ENCODE results near the gene PDE8A. TPM values are rescaled to one million over a fixed set of nuclear protein-coding genes. Genes with fewer than 3 reads are reported as not detected.

The PDE8A gene
- total RNA-seq, 1 donor, result 30.4 TPM

DNA sequence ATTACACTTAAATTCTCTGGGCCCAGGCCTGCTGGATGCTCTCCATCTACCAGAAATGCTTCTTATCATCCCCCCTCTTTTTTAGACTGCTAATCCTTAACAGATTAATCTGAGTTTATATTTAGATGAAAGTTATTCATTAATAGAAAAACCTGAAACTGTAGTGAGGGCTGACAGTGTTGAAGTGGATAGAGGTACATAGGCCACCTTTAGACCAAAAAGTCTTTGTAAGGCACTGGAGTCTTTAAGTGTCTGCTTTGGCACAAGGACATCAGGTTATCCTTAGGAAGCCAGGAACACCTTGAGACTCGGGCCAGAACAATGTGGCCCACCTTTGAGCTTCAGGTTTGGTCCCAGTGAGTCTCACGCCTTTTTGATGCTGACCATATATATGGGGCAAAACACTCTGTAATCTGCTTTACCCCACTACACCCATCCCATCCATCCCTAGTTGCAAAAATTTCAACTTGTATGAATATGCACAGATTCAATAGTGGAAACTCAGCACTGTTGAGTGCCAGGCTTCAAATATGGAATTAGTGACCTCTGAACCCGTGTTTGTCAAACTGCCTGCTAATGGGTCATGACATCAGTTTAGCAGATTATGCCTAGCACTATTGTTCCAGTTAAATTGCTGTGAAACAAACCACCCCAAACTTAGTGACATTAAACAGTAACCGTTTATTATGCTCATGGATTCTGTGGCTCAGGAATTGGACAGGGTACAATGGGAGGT lies 44.0 kb downstream of the PDE8A start:
- TF ChIP-seq CTCF (IDR thresholded peaks at IDR 0.05; ENCODE audit: extremely low read depth, low read depth, low read length), result no peak
- Histone ChIP-seq H3K79me2 (ENCODE audit: insufficient read depth, low read length) (peaks cover 85% of the 10 kb centered on the region), H4K20me1 (ENCODE audit: insufficient read depth, low read length) (peaks cover 38% of the 10 kb centered on the region)

DNA sequence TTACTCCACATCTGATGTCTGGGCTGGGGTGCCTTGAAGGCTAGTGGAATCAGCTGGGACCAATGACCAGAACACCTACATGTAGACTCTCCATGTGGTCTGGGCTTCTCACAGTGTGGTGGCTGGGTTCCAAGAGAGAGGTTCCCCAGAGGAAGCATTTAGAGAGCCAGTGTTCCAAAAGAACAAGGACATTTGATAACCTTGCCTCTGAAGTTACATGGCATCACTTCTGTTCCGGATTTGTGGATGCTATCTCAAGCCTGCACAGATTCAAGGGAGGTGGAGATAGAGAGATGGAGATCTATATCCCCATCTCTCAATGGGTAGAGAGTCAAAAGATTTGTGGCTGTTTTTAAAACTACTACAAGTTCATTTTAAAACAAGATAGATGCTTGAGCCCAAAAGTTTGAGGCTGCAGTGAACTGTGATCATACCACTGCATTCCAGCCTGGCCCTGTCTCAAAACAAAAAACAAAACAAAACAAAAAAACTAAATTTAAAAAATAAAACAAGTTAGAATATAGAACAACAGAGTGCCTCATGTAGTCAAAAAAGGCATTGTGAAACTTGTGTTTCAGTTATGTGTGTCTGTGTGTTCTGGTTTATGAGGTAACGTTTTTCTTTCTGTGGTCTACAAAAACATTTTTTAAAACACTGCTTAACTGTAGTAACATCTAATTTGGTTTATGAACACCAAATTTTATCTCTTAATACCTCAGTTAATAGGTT lies 44.8 kb downstream of the PDE8A start:
- Histone ChIP-seq H2AFZ (ENCODE audit: low read length) (no peak overlapping the region), H3K9me3 (ENCODE audit: low read depth, low read length) (no peaks in the 10 kb centered on the region), H3K4me2 (ENCODE audit: insufficient read depth, low read length) (no peak overlapping the region), H3K27ac (ENCODE audit: low read depth, low read length) (no peak overlapping the region), H3K36me3 (ENCODE audit: insufficient read depth, low read length) (no peaks in the 10 kb centered on the region), H3K27me3 (ENCODE audit: insufficient read depth, low read length) (no peaks in the 10 kb centered on the region), H3K4me3 (ENCODE audit: insufficient read depth, low read length) (no peak overlapping the region), H4K20me1 (ENCODE audit: insufficient read depth, low read length) (peaks cover 40% of the 10 kb centered on the region), H3K4me1 (ENCODE audit: insufficient read depth, low read length) (peaks cover 50% of the 10 kb centered on the region), H3K79me2 (ENCODE audit: insufficient read depth, low read length) (peaks cover 82% of the 10 kb centered on the region)
- TF ChIP-seq CTCF (IDR thresholded peaks at IDR 0.05; ENCODE audit: extremely low read depth, low read depth, low read length), result no peak
- DNase-seq (ENCODE audit: insufficient read length, low spot score, missing footprints), result no peak

More for the DNA sequence above, 44.0 kb downstream of the PDE8A start:
- Histone ChIP-seq H3K4me1 (ENCODE audit: insufficient read depth, low read length) (peaks cover 48% of the 10 kb centered on the region), H3K27me3 (ENCODE audit: insufficient read depth, low read length) (no peaks in the 10 kb centered on the region), H3K4me2 (ENCODE audit: insufficient read depth, low read length) (no peak overlapping the region), H3K4me3 (ENCODE audit: insufficient read depth, low read length) (no peak overlapping the region), H2AFZ (ENCODE audit: low read length) (no peak overlapping the region), H3K36me3 (ENCODE audit: insufficient read depth, low read length) (no peaks in the 10 kb centered on the region), H3K27ac (ENCODE audit: low read depth, low read length) (no peak overlapping the region), H3K9me3 (ENCODE audit: low read depth, low read length) (no peaks in the 10 kb centered on the region)
- no peak for DNase-seq (ENCODE audit: insufficient read length, low spot score, missing footprints)

GRCh38 chr15:85027033-85027380 lies 45.4 kb downstream of the PDE8A start:
- Histone ChIP-seq H3K4me2 (ENCODE audit: insufficient read depth, low read length) (peak overlapping the region; percentile 2), H2AFZ (ENCODE audit: low read length) (no peak overlapping the region), H3K27me3 (ENCODE audit: insufficient read depth, low read length) (no peaks in the 10 kb centered on the region), H3K36me3 (ENCODE audit: insufficient read depth, low read length) (no peaks in the 10 kb centered on the region), H3K27ac (ENCODE audit: low read depth, low read length) (no peak overlapping the region), H3K9me3 (ENCODE audit: low read depth, low read length) (no peaks in the 10 kb centered on the region), H3K4me1 (ENCODE audit: insufficient read depth, low read length) (peaks cover 50% of the 10 kb centered on the region), H3K4me3 (ENCODE audit: insufficient read depth, low read length) (no peak overlapping the region), H4K20me1 (ENCODE audit: insufficient read depth, low read length) (peaks cover 42% of the 10 kb centered on the region), H3K79me2 (ENCODE audit: insufficient read depth, low read length) (peaks cover 83% of the 10 kb centered on the region)
- TF ChIP-seq CTCF (IDR thresholded peaks at IDR 0.05; ENCODE audit: extremely low read depth, low read depth, low read length), result no peak
- no peak for DNase-seq (ENCODE audit: insufficient read length, low spot score, missing footprints)

GRCh38 chr15:85027421-85027820 lies 45.8 kb downstream of the PDE8A start:
- no peak overlapping the region for H3K27ac ChIP-seq (ENCODE audit: low read depth, low read length)
- H3K9me3 ChIP-seq (ENCODE audit: low read depth, low read length), result no peaks in the 10 kb centered on the region
- DNase-seq (ENCODE audit: insufficient read length, low spot score, missing footprints), result no peak
- no peaks in the 10 kb centered on the region for H3K27me3 ChIP-seq (ENCODE audit: insufficient read depth, low read length)
- peaks cover 43% of the 10 kb centered on the region for H4K20me1 ChIP-seq (ENCODE audit: insufficient read depth, low read length)
- no peaks in the 10 kb centered on the region for H3K36me3 ChIP-seq (ENCODE audit: insufficient read depth, low read length)
- H3K4me1 ChIP-seq (ENCODE audit: insufficient read depth, low read length), result peaks cover 50% of the 10 kb centered on the region
- H3K79me2 ChIP-seq (ENCODE audit: insufficient read depth, low read length), result peaks cover 84% of the 10 kb centered on the region
- no peak overlapping the region for H3K4me3 ChIP-seq (ENCODE audit: insufficient read depth, low read length)
- no peak for TF ChIP-seq CTCF (IDR thresholded peaks at IDR 0.05; ENCODE audit: extremely low read depth, low read depth, low read length)
- no peak overlapping the region for H2AFZ ChIP-seq (ENCODE audit: low read length)
- peak overlapping the region; percentile 2 for H3K4me2 ChIP-seq (ENCODE audit: insufficient read depth, low read length)
